Measurements from ENCODE around the gene CDH13. TPM values are rescaled to one million over a fixed set of nuclear protein-coding genes. Genes with fewer than 3 reads are reported as not detected.

CDH13 gene
- total and polyA plus RNA-seq, 10 of the 15 experiments (the other 5 are each of a cell fraction or from before 2014, with no cell fraction given) = under 0.01 to 0.05 TPM; not detected in 8

GRCh38 chr16:83552930-83553329 is 926.2 kb downstream of the CDH13 start (continued):
- no peak for TF ChIP-seq PRDM15 (CRISPR knock-in tag; IDR thresholded peaks at IDR 0.05)

- FAIRE-seq = no peak
- WGBS (ENCODE audit: insufficient coverage, insufficient replicate concordance, low lambda C conversion rate, missing lambda C conversion rate) = 0% methylated on average over 3 of the region's 3 CpGs
- TF ChIP-seq, protein P1, sequence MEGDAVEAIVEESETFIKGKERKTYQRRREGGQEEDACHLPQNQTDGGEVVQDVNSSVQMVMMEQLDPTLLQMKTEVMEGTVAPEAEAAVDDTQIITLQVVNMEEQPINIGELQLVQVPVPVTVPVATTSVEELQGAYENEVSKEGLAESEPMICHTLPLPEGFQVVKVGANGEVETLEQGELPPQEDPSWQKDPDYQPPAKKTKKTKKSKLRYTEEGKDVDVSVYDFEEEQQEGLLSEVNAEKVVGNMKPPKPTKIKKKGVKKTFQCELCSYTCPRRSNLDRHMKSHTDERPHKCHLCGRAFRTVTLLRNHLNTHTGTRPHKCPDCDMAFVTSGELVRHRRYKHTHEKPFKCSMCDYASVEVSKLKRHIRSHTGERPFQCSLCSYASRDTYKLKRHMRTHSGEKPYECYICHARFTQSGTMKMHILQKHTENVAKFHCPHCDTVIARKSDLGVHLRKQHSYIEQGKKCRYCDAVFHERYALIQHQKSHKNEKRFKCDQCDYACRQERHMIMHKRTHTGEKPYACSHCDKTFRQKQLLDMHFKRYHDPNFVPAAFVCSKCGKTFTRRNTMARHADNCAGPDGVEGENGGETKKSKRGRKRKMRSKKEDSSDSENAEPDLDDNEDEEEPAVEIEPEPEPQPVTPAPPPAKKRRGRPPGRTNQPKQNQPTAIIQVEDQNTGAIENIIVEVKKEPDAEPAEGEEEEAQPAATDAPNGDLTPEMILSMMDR (IDR thresholded peaks at IDR 0.05 in 2 of 3, conservative IDR thresholded peaks at IDR 0.05 in 1 of 3; ENCODE audit: control insufficient read depth in 2 of 3, extremely low read depth in 1 of 3, insufficient read depth in 1 of 3, low read depth in 3 of 3, low read length in 3 of 3) = no peak
- no peak for TF ChIP-seq RFX5 (IDR thresholded peaks at IDR 0.05; ENCODE audit: low read depth, low read length)
- TF ChIP-seq, protein P2, sequence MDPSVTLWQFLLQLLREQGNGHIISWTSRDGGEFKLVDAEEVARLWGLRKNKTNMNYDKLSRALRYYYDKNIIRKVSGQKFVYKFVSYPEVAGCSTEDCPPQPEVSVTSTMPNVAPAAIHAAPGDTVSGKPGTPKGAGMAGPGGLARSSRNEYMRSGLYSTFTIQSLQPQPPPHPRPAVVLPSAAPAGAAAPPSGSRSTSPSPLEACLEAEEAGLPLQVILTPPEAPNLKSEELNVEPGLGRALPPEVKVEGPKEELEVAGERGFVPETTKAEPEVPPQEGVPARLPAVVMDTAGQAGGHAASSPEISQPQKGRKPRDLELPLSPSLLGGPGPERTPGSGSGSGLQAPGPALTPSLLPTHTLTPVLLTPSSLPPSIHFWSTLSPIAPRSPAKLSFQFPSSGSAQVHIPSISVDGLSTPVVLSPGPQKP (IDR thresholded peaks at IDR 0.05; ENCODE audit: low read depth, low read length) = no peak
- no peak for TF ChIP-seq ZNF384 (IDR thresholded peaks at IDR 0.05; ENCODE audit: borderline replicate concordance, low read depth, low read length)
- no peak for TF ChIP-seq NFYB (IDR thresholded peaks at IDR 0.05; ENCODE audit: insufficient read depth, low read depth, low read length)
- TF ChIP-seq, protein P3, sequence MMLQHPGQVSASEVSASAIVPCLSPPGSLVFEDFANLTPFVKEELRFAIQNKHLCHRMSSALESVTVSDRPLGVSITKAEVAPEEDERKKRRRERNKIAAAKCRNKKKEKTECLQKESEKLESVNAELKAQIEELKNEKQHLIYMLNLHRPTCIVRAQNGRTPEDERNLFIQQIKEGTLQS (IDR thresholded peaks at IDR 0.05; ENCODE audit: borderline replicate concordance, extremely low read depth, low read depth, low read length) = no peak
- TF ChIP-seq NRF1 (conservative IDR thresholded peaks at IDR 0.05; ENCODE audit: low read depth, low read length) = no peak
- TF ChIP-seq MEF2A (IDR thresholded peaks at IDR 0.05; ENCODE audit: insufficient read depth, low read depth, low read length) = no peak
- TF ChIP-seq, protein P4, sequence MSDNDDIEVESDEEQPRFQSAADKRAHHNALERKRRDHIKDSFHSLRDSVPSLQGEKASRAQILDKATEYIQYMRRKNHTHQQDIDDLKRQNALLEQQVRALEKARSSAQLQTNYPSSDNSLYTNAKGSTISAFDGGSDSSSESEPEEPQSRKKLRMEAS (IDR thresholded peaks at IDR 0.05; ENCODE audit: low read depth, low read length) = no peak
- no peak for TF ChIP-seq ZNF274 (IDR thresholded peaks at IDR 0.05; ENCODE audit: insufficient read depth, insufficient read length)
- TF ChIP-seq PAX5 (IDR thresholded peaks at IDR 0.05; ENCODE audit: borderline replicate concordance, low read depth, low read length) = no peak
- no peak for TF ChIP-seq CBX3 (IDR thresholded peaks at IDR 0.05; ENCODE audit: borderline replicate concordance, low read depth)
Measured at GRCh38 chr16:83554096-83554495, 927.3 kb downstream of the CDH13 start.

More at GRCh38 chr16:83554096-83554495, 927.3 kb downstream of the CDH13 start:
- no peaks in the 10 kb centered on the region for H3K4me1 ChIP-seq (ENCODE audit: control insufficient read depth, insufficient read depth, low read length)
- H4K20me1 ChIP-seq (ENCODE audit: control insufficient read depth, insufficient read depth) = no peaks in the 10 kb centered on the region
- no peak overlapping the region for H3K4me2 ChIP-seq (ENCODE audit: control insufficient read depth, insufficient read depth)
- no peak overlapping the region for H2AFZ ChIP-seq (ENCODE audit: control insufficient read depth, low read depth, low read length)
- no peaks in the 10 kb centered on the region for H3K9me3 ChIP-seq (replicated peaks; ENCODE audit: control insufficient read depth, insufficient read depth, low read length)
- ATAC-seq (no peak), DNase-seq (ENCODE audit: low read depth, low spot score) (no peak)
- in situ Hi-C loops (cut with MboI) (no loop called here), intact Hi-C loops (cut with micrococcal nuclease; ENCODE audit: unreplicated experiment) (no loop called here)
- no peaks in the 10 kb centered on the region for H3K27me3 ChIP-seq (replicated peaks in 1 of 2; ENCODE audit: control insufficient read depth in 2 of 2, insufficient read depth in 2 of 2, low read length in 1 of 2)
- ChIA-PET CTCF (no interaction called here), POLR2A (no interaction called here), SMC1A (ENCODE audit: uncharacterized antibody, unreplicated experiment) (no interaction called here), RAD21 (ENCODE audit: unreplicated experiment) (no interaction called here)
- H3K9ac ChIP-seq (ENCODE audit: control insufficient read depth, insufficient read depth, low read length) = no peak overlapping the region
- no peaks in the 10 kb centered on the region for H3K79me2 ChIP-seq (ENCODE audit: control insufficient read depth, insufficient read depth, low read length)
- H3K4me3 ChIP-seq = no peak overlapping the region
- no peaks in the 10 kb centered on the region for H3K36me3 ChIP-seq (ENCODE audit: control insufficient read depth in 2 of 2, insufficient read depth in 2 of 2, low read length in 1 of 2)
- no TSS peak for BruUV-seq (replicated peaks)
- no peak overlapping the region for H3K27ac ChIP-seq (ENCODE audit: control insufficient read depth, insufficient read depth)
